B cell (primary cell): Measurements from ENCODE around the gene CPLANE1. TPM values are rescaled to one million over a fixed set of nuclear protein-coding genes. Genes with fewer than 3 reads are reported as not detected.

ENCODE experiments used
- ATAC-seq: fragments of 200-7000 bp; cut with Tn5 transposase; one replicate; pipeline ENCODE4 v1.10.0; 2021; ENCODE audit warnings: low read depth, mild to moderate bottlenecking, moderate number of reproducible peaks, moderate library complexity
- CTCF ChIA-PET: fragments of 350-600 bp; sonication (Branson Sonifier 250); formaldehyde crosslinking; loops from one replicate; lab custom pipeline; 2021; ENCODE audit warnings: antibody characterized with exemption, inconsistent platforms; lab: Charles Lee
- POLR2A ChIA-PET: fragments of 350-600 bp; sonication (Branson Sonifier 250); formaldehyde crosslinking; loops from one replicate; lab custom pipeline; 2021; ENCODE audit warnings: antibody characterized with exemption; lab: Charles Lee
- DNase-seq: peaks from one replicate; pipeline ENCODE4 v3.0.0; 2013
- H2AFZ ChIP-seq: 2 replicates; pipeline ENCODE4 v1.6.1; 2012; ENCODE audit warnings: mild to moderate bottlenecking, low read depth, low read length; ENCODE audit not compliant: insufficient read depth, poor library complexity, severe bottlenecking
- H3K27ac ChIP-seq, 2 donors: 1 replicate in 1 of 2; 2 replicates in 1 of 2; pipeline ENCODE4 v1.5.1; 2012 to 2013; ENCODE audit warnings: low read length in 2 of 2, mild to moderate bottlenecking in 2 of 2, moderate library complexity in 1 of 2
- H3K27me3 ChIP-seq, 4 experiments: fragments of 200-600 bp in 1 of 4; sonication (generic) in 1 of 4; replicated peaks in 1 of 4; 1 replicate in 2 of 4; 2 replicates in 2 of 4; pipeline versions ENCODE4 v1.6.1 to v1.7.0; 2013 to 2016; ENCODE audit warnings: low read length in 3 of 4, mild to moderate bottlenecking in 2 of 4, mixed read lengths in 1 of 4, moderate library complexity in 1 of 4; ENCODE audit not compliant: insufficient read depth in 4 of 4, control insufficient read depth in 3 of 4; ENCODE audit errors: control extremely low read depth in 1 of 4
- H3K36me3 ChIP-seq, 2 experiments: replicated peaks in 1 of 2; 1 replicate in 1 of 2; 2 replicates in 1 of 2; pipeline versions ENCODE4 v1.6.1 to v1.7.1; 2013; ENCODE audit warnings: low read length in 1 of 2; ENCODE audit not compliant: insufficient read depth in 2 of 2, control insufficient read depth in 1 of 2; ENCODE audit errors: control extremely low read depth in 1 of 2, extremely low read depth in 1 of 2
- H3K4me1 ChIP-seq, 2 donors: fragments of 200-600 bp in 1 of 2; sonication (generic) in 1 of 2; 1 replicate in 1 of 2; 2 replicates in 1 of 2; pipeline versions ENCODE4 v1.5.1 to v1.6.1; 2013 to 2017; ENCODE audit warnings: low read length in 2 of 2; ENCODE audit not compliant: control insufficient read depth in 2 of 2, insufficient read depth in 2 of 2
- H3K4me2 ChIP-seq: replicated peaks from 2 replicates; pipeline ENCODE3; 2012; ENCODE audit warnings: mild to moderate bottlenecking, low read depth, low read length; ENCODE audit not compliant: poor library complexity, severe bottlenecking
- H3K4me3 ChIP-seq, 5 experiments: fragments of 200-600 bp in 1 of 5; sonication (generic) in 1 of 5; 1 replicate in 3 of 5; 2 replicates in 2 of 5; pipeline versions ENCODE4 v1.5.1 to v1.7.0; 2011 to 2016; ENCODE audit warnings: low read length in 4 of 5, mild to moderate bottlenecking in 4 of 5, low read depth in 2 of 5, control low read depth in 1 of 5, moderate library complexity in 1 of 5; ENCODE audit not compliant: insufficient read depth in 1 of 5; ENCODE audit errors: control extremely low read depth in 1 of 5, extremely low read depth in 1 of 5
- H3K79me2 ChIP-seq: fragments of 200-600 bp; sonication (generic); one replicate; pipeline ENCODE4 v1.6.0; 2016; ENCODE audit warnings: low read length; ENCODE audit not compliant: control insufficient read depth, insufficient read depth
- H3K9ac ChIP-seq: fragments of 200-600 bp; sonication (generic); 2 replicates; pipeline ENCODE4 v1.6.1; 2017; ENCODE audit warnings: mild to moderate bottlenecking, low read length, moderate library complexity
- H3K9me3 ChIP-seq, 3 donors: one replicate each; pipeline versions ENCODE4 v1.6.1 to v1.7.1; 2013; ENCODE audit warnings: low read length in 2 of 3; ENCODE audit not compliant: control insufficient read depth in 2 of 3, insufficient read depth in 1 of 3; ENCODE audit errors: control extremely low read depth in 1 of 3
- H4K20me1 ChIP-seq: 2 replicates; pipeline ENCODE4 v1.6.0; 2012; ENCODE audit warnings: mild to moderate bottlenecking, low read length; ENCODE audit not compliant: insufficient read depth, control insufficient read depth, poor library complexity, severe bottlenecking
- H3K27ac Mint-ChIP-seq: one replicate; pipeline ENCODE4 v1.8.0; 2021; ENCODE audit warnings: mixed read lengths
- H3K27me3 Mint-ChIP-seq: one replicate; pipeline ENCODE4 v1.8.0; 2021; ENCODE audit warnings: mixed read lengths
- H3K4me1 Mint-ChIP-seq: one replicate; pipeline ENCODE4 v1.8.0; 2021; ENCODE audit warnings: mixed read lengths
- H3K4me3 Mint-ChIP-seq: one replicate; pipeline ENCODE4 v1.8.0; 2021; ENCODE audit warnings: mixed read lengths
- H3K9me3 Mint-ChIP-seq: one replicate; pipeline ENCODE4 v1.8.0; 2022; ENCODE audit warnings: mixed read lengths; ENCODE audit not compliant: insufficient read depth
- CTCF ChIP-seq: fragments of 200-600 bp; IDR thresholded peaks from one replicate; pipeline ENCODE4 v1.8.0; 2022; ENCODE audit warnings: antibody characterized with exemption, mild to moderate bottlenecking
- EZH2 ChIP-seq: IDR thresholded peaks from 2 replicates; pipeline ENCODE4 v1.6.1; 2012; ENCODE audit warnings: borderline replicate concordance, low read depth, mild to moderate bottlenecking, moderate library complexity, low read length; ENCODE audit not compliant: insufficient read depth, poor library complexity, severe bottlenecking
- WGBS: methylation state at CpG from one replicate; pipeline ENCODE4 v1.1.5; 2013; ENCODE audit warnings: missing lambda C conversion rate; ENCODE audit not compliant: insufficient coverage; 5-methylcytosine and 5-hydroxymethylcytosine counted together
- intact Hi-C: fragments of 100-400 bp; cut with micrococcal nuclease; formaldehyde crosslinking; loops from one replicate; pipeline ENCODE4 v1.10.0; 2022
- polyA plus RNA-seq: library from polyadenylated mRNA; depleted of rRNA; stranded (reverse); fragments of >200 nt; gene quantifications from 2 replicates; pipeline ENCODE4 v1.2.3, GENCODE V29; 2012
- total RNA-seq, 2 donors: library from RNA; stranded (reverse); fragments of 120-200 nt in 1 of 2; gene quantifications; 1 replicate in 1 of 2; 2 replicates in 1 of 2; pipeline versions ENCODE4 v1.2.3 to v1.2.4, GENCODE V29; 2013 to 2022

Gene CPLANE1
- total and polyA plus RNA-seq, 2 donors (not counting 1 experiment from before 2014, with no cell fraction given) = 1.9 to 17.9 TPM

DNA sequence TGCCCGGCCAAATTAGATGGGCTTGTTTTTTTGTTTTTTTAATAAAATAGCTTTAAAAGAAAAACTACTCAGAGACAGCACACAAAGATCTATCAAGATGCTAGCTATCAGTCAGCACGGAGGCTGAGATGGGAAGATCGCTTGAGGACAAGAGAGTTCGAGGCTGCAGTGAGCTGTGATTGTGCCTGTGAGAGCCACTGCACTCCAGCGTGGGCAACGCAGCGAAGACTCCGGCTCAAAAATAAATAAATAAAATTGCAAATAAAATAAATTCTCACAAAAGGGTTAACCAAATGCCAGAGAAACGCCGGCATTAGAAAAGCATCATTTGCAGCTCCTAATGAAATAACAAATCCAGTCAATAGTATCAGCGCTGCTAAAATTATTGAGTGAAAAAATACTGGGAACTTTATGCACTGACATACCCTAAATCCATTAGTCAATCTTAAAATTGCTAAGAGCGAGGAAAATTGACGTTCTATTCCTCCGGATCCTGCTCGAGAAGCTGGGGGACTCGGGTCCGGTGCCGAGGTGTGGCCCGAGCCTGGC, 681 bp downstream of the CPLANE1 start:
- WGBS = 2% methylated on average over 9 of the region's 19 CpGs
- H3K79me2 ChIP-seq = no peaks in the 10 kb centered on the region
- peak overlapping the region; percentile 87 for H3K4me3 Mint-ChIP-seq
- no peaks in the 10 kb centered on the region for H3K27me3 Mint-ChIP-seq
- no peak for ATAC-seq
- peak overlapping the region; percentile 65 to 90 for H3K27ac ChIP-seq
- H2AFZ ChIP-seq = peak overlapping the region; percentile 96
- TF ChIP-seq CTCF = no peak
- no peak for TF ChIP-seq EZH2
- no peaks in the 10 kb centered on the region for H4K20me1 ChIP-seq
- DNase-seq = no peak
- no peaks in the 10 kb centered on the region for H3K9me3 Mint-ChIP-seq
- peak overlapping the region; percentile 96 for H3K4me2 ChIP-seq
- peak overlapping the region; percentile 92 for H3K27ac Mint-ChIP-seq
- no peaks in the 10 kb centered on the region for H3K36me3 ChIP-seq
- peaks cover 11% of the 10 kb centered on the region for H3K4me1 Mint-ChIP-seq
- H3K9ac ChIP-seq = peak overlapping the region; percentile 98
- POLR2A ChIA-PET = no interaction called here
- CTCF ChIA-PET = no interaction called here
- intact Hi-C loops = loop anchor here (5.0 to 10.0 kb wide), 2 partner anchors 64 to 129 kb away; partner anchors contain the start of gene WDR70
- H3K27me3 ChIP-seq = no peaks in the 10 kb centered on the region
- H3K4me3 ChIP-seq = peak overlapping the region; percentile 75 to 88 (median 80)
- H3K4me1 ChIP-seq = peaks cover 0 to 11% of the 10 kb centered on the region in 2 donors
- peaks cover 0 to 3% (median 0%) of the 10 kb centered on the region in 3 donors for H3K9me3 ChIP-seq

DNA sequence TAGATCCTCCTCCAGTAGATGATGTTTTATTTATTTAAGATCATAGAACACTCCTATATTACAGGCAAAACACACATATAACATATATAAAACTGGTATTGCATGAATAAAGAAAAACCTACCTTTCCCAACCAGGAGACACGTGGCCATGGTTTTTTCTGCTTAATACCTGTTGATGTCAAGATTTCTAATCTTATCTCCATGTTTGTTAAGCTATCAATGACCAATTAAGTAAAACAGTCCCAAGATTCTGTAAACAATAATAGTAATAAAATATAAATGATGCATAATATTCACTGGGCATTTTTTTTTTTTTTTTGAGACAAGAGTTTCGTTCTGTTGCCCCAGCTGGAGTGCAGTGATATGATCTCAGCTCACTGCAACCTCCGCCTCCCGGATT, 1.7 kb downstream of the CPLANE1 start:
- ATAC-seq (no peak), DNase-seq (no peak)
- Histone ChIP-seq H3K79me2 (no peaks in the 10 kb centered on the region), H3K36me3 (no peaks in the 10 kb centered on the region), H3K4me1 (peaks cover 0 to 11% of the 10 kb centered on the region in 2 donors), H3K27ac (no peak overlapping the region), H3K27me3 (no peaks in the 10 kb centered on the region), H4K20me1 (no peaks in the 10 kb centered on the region), H3K4me3 (no peak overlapping the region), H3K9ac (no peak overlapping the region), H3K4me2 (no peak overlapping the region), H2AFZ (no peak overlapping the region), H3K9me3 (peaks cover 0 to 3% (median 0%) of the 10 kb centered on the region in 3 donors)
- 100% methylated on average over 1 of the region's 4 CpGs for WGBS
- H3K9me3 Mint-ChIP-seq = no peaks in the 10 kb centered on the region
- intact Hi-C loops = loop anchor here (5.0 to 10.0 kb wide), 2 partner anchors 63 to 130 kb away; partner anchors contain the start of gene WDR70
- H3K27me3 Mint-ChIP-seq = no peaks in the 10 kb centered on the region
- no peak for TF ChIP-seq EZH2
- TF ChIP-seq CTCF = no peak
- ChIA-PET POLR2A (no interaction called here), CTCF (no interaction called here)
- H3K4me3 Mint-ChIP-seq = peak overlapping the region; percentile 35
- H3K4me1 Mint-ChIP-seq = peaks cover 11% of the 10 kb centered on the region
- no peak overlapping the region for H3K27ac Mint-ChIP-seq
